ENCODE results near the gene PLEKHM3. TPM values are rescaled to one million over a fixed set of nuclear protein-coding genes. Genes with fewer than 3 reads are reported as not detected.

PLEKHM3 gene
- polyA plus RNA-seq, 2 of the 4 experiments (the other 2 are of a cell fraction), result 2.9 to 6.5 TPM

DNA sequence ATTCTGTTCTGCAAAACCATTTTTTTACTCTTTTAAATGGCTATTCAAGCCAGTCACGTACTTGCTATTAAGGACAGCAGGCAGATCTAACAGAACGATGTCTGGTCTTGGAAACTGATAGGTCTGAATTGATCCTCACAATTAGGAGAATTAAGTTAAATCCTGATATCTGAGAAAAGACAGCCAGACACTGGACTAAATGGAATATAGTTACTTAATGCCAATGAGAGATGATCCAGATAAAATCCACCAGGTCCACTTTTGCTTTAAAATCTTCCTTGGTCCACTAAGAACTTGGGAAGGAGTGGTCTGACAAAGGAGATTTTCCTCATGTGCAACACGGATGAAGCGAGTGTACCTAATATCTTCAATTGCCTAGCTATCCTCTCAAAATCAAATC lies 86.9 kb downstream of the PLEKHM3 start:
- Histone ChIP-seq H3K4me1 (peaks cover 10% of the 10 kb centered on the region), H3K4me3 (no peak overlapping the region), H3K9me3 (no peaks in the 10 kb centered on the region), H3K4me2 (no peak overlapping the region), H3K27ac (no peak overlapping the region)
- TF ChIP-seq FOSB (CRISPR knock-in tag; IDR thresholded peaks at IDR 0.05), result no peak
- no peak for TF ChIP-seq FOXS1 (CRISPR knock-in tag; IDR thresholded peaks at IDR 0.05)
- TF ChIP-seq, protein P1, sequence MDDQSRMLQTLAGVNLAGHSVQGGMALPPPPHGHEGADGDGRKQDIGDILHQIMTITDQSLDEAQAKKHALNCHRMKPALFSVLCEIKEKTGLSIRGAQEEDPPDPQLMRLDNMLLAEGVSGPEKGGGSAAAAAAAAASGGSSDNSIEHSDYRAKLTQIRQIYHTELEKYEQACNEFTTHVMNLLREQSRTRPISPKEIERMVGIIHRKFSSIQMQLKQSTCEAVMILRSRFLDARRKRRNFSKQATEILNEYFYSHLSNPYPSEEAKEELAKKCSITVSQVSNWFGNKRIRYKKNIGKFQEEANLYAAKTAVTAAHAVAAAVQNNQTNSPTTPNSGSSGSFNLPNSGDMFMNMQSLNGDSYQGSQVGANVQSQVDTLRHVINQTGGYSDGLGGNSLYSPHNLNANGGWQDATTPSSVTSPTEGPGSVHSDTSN (IDR thresholded peaks at IDR 0.05), result no peak
- no peak for TF ChIP-seq HOXA7 (CRISPR knock-in tag; IDR thresholded peaks at IDR 0.05)
- POLR2A ChIA-PET, result no interaction called here
- no peak for ATAC-seq
- WGBS (ENCODE audit: missing lambda C conversion rate), result 94% methylated on average over 4 of the region's 4 CpGs
- no peak for DNase-seq (ENCODE audit: low read depth in 1 of 2, low spot score in 1 of 2)
- CTCF ChIA-PET, result interaction anchor here (1.1 to 1.7 kb wide), 2 partner anchors 36 to 193 kb away, joined by 3 read pairs; no protein-coding TSS in a partner anchor
- no peak for FAIRE-seq

DNA sequence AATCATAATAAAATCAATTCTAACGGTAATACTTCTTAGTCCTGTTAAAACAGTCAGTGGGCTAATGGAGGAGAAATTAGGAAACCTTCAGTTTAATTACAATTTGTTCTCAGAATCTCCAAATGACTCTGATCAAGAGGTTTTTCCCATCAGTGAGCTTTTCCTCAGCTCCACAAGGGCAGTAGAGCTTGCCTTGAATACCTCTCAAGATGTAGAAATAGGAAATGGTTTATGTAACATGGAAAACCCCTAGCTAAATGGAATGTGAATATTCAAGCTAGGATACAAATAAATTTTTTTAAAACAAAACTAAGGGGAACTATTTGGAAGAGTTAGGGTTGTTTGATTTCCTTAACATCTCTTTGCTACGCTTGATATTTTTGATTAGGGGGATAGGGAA lies 87.5 kb downstream of the PLEKHM3 start:
- WGBS (ENCODE audit: missing lambda C conversion rate), result 78% methylated on average over 2 of the region's 2 CpGs
- Histone ChIP-seq H3K4me3 (no peak overlapping the region), H3K9me3 (no peaks in the 10 kb centered on the region), H3K4me1 (peaks cover 10% of the 10 kb centered on the region), H3K27ac (no peak overlapping the region), H3K4me2 (no peak overlapping the region)
- ChIA-PET POLR2A (no interaction called here), CTCF (interaction anchor here (1.7 kb wide), 1 partner anchor 37 kb away, joined by 3 read pairs; no protein-coding TSS in a partner anchor)
- DNase-seq (ENCODE audit: low read depth in 1 of 2, low spot score in 1 of 2) (no peak), ATAC-seq (no peak), FAIRE-seq (no peak)
- no peak for TF ChIP-seq ESRRA (IDR thresholded peaks at IDR 0.05; ENCODE audit: borderline replicate concordance, low read length)

DNA sequence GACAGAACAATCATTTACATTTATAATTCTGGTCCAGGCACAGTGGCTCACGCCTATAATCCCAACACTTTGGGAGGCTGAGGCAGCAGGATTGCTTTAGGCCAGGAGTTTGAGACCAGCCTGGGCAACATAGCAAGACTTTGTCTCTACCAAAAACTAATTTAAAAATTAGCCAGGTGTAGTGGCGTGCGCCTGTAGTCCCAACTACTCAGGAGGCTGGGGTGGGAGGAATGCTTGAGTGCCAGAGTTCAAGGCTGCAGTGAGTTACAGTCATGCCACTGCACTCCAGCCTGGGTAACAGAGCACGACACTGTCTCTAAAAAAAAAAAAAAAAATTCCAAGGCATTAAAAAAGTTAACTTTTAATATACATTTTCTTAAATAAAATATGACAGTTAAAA lies 88.1 kb downstream of the PLEKHM3 start:
- FAIRE-seq, result no peak
- Histone ChIP-seq H3K4me1 (peaks cover 10% of the 10 kb centered on the region), H3K27ac (no peak overlapping the region), H3K4me3 (no peak overlapping the region), H3K4me2 (no peak overlapping the region), H3K9me3 (no peaks in the 10 kb centered on the region)
- WGBS (ENCODE audit: missing lambda C conversion rate), result 90% methylated on average over 4 of the region's 4 CpGs
- TF ChIP-seq CBX8 (IDR thresholded peaks at IDR 0.05) (no peak), SREBF2 (IDR thresholded peaks at IDR 0.05) (no peak), HOXB13 (CRISPR knock-in tag; IDR thresholded peaks at IDR 0.05; ENCODE audit: low read depth) (no peak), ZC3H11A (IDR thresholded peaks at IDR 0.05) (no peak), RARB (CRISPR knock-in tag; IDR thresholded peaks at IDR 0.05) (no peak), ZSCAN20 (CRISPR knock-in tag; IDR thresholded peaks at IDR 0.05) (no peak), TFCP2L1 (CRISPR knock-in tag; IDR thresholded peaks at IDR 0.05) (no peak), RNF2 (IDR thresholded peaks at IDR 0.05; ENCODE audit: borderline replicate concordance, low read depth) (no peak), ZFP36 (IDR thresholded peaks at IDR 0.05; ENCODE audit: borderline replicate concordance, partially characterized antibody) (no peak), SMC3 (IDR thresholded peaks at IDR 0.05) (no peak), NR3C1 (IDR thresholded peaks at IDR 0.05) (no peak), FOSB (CRISPR knock-in tag; IDR thresholded peaks at IDR 0.05) (no peak), GATA3 (IDR thresholded peaks at IDR 0.05; ENCODE audit: borderline replicate concordance) (no peak)
- TF ChIP-seq, protein P2, sequence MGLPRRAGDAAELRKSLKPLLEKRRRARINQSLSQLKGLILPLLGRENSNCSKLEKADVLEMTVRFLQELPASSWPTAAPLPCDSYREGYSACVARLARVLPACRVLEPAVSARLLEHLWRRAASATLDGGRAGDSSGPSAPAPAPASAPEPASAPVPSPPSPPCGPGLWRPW (IDR thresholded peaks at IDR 0.05), result no peak
- TF ChIP-seq, protein P3, sequence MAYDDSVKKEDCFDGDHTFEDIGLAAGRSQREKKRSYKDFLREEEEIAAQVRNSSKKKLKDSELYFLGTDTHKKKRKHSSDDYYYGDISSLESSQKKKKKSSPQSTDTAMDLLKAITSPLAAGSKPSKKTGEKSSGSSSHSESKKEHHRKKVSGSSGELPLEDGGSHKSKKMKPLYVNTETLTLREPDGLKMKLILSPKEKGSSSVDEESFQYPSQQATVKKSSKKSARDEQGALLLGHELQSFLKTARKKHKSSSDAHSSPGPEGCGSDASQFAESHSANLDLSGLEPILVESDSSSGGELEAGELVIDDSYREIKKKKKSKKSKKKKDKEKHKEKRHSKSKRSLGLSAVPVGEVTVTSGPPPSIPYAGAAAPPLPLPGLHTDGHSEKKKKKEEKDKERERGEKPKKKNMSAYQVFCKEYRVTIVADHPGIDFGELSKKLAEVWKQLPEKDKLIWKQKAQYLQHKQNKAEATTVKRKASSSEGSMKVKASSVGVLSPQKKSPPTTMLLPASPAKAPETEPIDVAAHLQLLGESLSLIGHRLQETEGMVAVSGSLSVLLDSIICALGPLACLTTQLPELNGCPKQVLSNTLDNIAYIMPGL (CRISPR knock-in tag; IDR thresholded peaks at IDR 0.05; ENCODE audit: borderline replicate concordance), result no peak
- no peak for DNase-seq (ENCODE audit: low read depth in 1 of 2, low spot score in 1 of 2)
- ChIA-PET POLR2A (no interaction called here), CTCF (interaction anchor here (1.7 kb wide), 1 partner anchor 37 kb away, joined by 3 read pairs; no protein-coding TSS in a partner anchor)
- ATAC-seq, result no peak

DNA sequence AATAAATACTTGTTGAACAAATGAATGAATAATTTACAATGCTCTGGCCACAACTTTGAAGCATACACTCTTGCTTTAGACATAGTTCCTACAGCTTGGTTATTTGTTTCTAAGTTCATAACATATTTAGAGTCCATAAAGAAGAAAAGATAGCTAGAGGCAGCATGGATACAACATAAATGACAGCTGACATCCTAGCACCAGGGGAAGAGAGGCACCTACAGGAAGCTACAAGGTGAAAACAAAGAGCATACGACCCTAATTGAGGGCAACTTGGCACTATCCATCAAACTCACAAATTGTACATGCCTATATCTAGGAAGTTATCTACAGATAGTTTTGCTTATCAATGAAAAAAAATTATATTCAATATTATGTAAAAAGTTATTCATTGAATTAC lies 88.9 kb downstream of the PLEKHM3 start:
- no peak for FAIRE-seq
- Histone ChIP-seq H3K4me2 (no peak overlapping the region), H3K4me1 (peaks cover 10% of the 10 kb centered on the region), H3K4me3 (no peak overlapping the region), H3K27ac (no peak overlapping the region), H3K9me3 (no peaks in the 10 kb centered on the region)
- DNase-seq (ENCODE audit: low read depth in 1 of 2, low spot score in 1 of 2), result no peak
- ChIA-PET POLR2A (no interaction called here), CTCF (interaction anchor here (1.0 kb wide), 1 partner anchor 167 kb away, joined by 3 read pairs; the partner anchor contains the start of gene FZD5)
- ATAC-seq, result no peak
- TF ChIP-seq, protein P4, sequence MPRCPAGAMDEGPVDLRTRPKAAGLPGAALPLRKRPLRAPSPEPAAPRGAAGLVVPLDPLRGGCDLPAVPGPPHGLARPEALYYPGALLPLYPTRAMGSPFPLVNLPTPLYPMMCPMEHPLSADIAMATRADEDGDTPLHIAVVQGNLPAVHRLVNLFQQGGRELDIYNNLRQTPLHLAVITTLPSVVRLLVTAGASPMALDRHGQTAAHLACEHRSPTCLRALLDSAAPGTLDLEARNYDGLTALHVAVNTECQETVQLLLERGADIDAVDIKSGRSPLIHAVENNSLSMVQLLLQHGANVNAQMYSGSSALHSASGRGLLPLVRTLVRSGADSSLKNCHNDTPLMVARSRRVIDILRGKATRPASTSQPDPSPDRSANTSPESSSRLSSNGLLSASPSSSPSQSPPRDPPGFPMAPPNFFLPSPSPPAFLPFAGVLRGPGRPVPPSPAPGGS (IDR thresholded peaks at IDR 0.05), result no peak
- TF ChIP-seq ESRRA (IDR thresholded peaks at IDR 0.05; ENCODE audit: borderline replicate concordance, low read length), result no peak
- TF ChIP-seq CBX8 (IDR thresholded peaks at IDR 0.05), result no peak
- TF ChIP-seq CEBPB (IDR thresholded peaks at IDR 0.05), result no peak
- no peak for TF ChIP-seq FOSB (CRISPR knock-in tag; IDR thresholded peaks at IDR 0.05)
- no peak for TF ChIP-seq POLR2AphosphoS2 (conservative IDR thresholded peaks at IDR 0.05; ENCODE audit: low read length)
- TF ChIP-seq RNF2 (IDR thresholded peaks at IDR 0.05; ENCODE audit: borderline replicate concordance, low read depth), result no peak
- TF ChIP-seq TFCP2L1 (CRISPR knock-in tag; IDR thresholded peaks at IDR 0.05), result no peak
- 48% methylated on average over 1 of the region's 1 CpG for WGBS (ENCODE audit: missing lambda C conversion rate)

All from A549 (cell line).